GM23338 (cell line): Measurements from ENCODE around the gene PRDM1. TPM values are rescaled to one million over a fixed set of nuclear protein-coding genes. Genes with fewer than 3 reads are reported as not detected.

ENCODE experiments used
- ATAC-seq: fragments of 200-7000 bp; cut with Tn5 transposase; 3 replicates; pipeline ENCODE4 v1.9.1; 2020
- DNase-seq: peaks from one replicate; pipeline ENCODE4 v3.0.0-alpha.2; 2015; ENCODE audit warnings: low spot score
- H2AFZ ChIP-seq: fragments of 200-600 bp; sonication (generic); 2 replicates; pipeline ENCODE4 v1.8.0; 2016; ENCODE audit warnings: antibody characterized with exemption, mild to moderate bottlenecking, moderate library complexity
- H3F3A ChIP-seq: fragments of 200-600 bp; sonication (generic); replicated peaks from 2 replicates; pipeline ENCODE4 v1.8.0; 2017; ENCODE audit warnings: antibody characterized with exemption, mixed run types, low read depth
- H3K27ac ChIP-seq: fragments of 200-600 bp; sonication (generic); 2 replicates; pipeline ENCODE4 v1.6.1; 2016; ENCODE audit warnings: low read depth
- H3K27me3 ChIP-seq: fragments of 200-600 bp; sonication (generic); 2 replicates; pipeline ENCODE4 v1.8.0; 2016; ENCODE audit warnings: mild to moderate bottlenecking, mixed run types, moderate library complexity; ENCODE audit not compliant: insufficient read depth
- H3K36me3 ChIP-seq: fragments of 200-600 bp; sonication (generic); 2 replicates; pipeline ENCODE4 v1.8.0; 2016; ENCODE audit warnings: mild to moderate bottlenecking; ENCODE audit not compliant: insufficient read depth
- H3K4me1 ChIP-seq: fragments of 200-600 bp; sonication (generic); 2 replicates; pipeline ENCODE4 v1.8.0; 2016; ENCODE audit warnings: mild to moderate bottlenecking, moderate library complexity; ENCODE audit not compliant: insufficient read depth
- H3K4me2 ChIP-seq: fragments of 200-600 bp; sonication (generic); 2 replicates; pipeline ENCODE4 v1.7.1; 2017; ENCODE audit warnings: mixed run types
- H3K4me3 ChIP-seq: fragments of 200-600 bp; sonication (generic); 2 replicates; pipeline ENCODE4 v1.6.1; 2016; ENCODE audit warnings: mixed run types
- H3K79me2 ChIP-seq: fragments of 200-600 bp; sonication (generic); replicated peaks from 2 replicates; pipeline ENCODE4 v1.8.0; 2017; ENCODE audit warnings: mild to moderate bottlenecking; ENCODE audit not compliant: insufficient read depth
- H3K9me2 ChIP-seq: fragments of 200-600 bp; sonication (generic); 2 replicates; pipeline ENCODE4 v1.8.0; 2017; ENCODE audit not compliant: insufficient read depth
- H4K20me1 ChIP-seq: fragments of 200-600 bp; sonication (generic); replicated peaks from 2 replicates; pipeline ENCODE4 v1.8.0; 2017; ENCODE audit warnings: mild to moderate bottlenecking; ENCODE audit not compliant: insufficient read depth
- H3K27ac Mint-ChIP-seq: 2 replicates; pipeline ENCODE4 v1.8.0; 2020; ENCODE audit warnings: inconsistent platforms, mild to moderate bottlenecking, moderate library complexity, mixed read lengths
- H3K27me3 Mint-ChIP-seq: 3 replicates; pipeline ENCODE4 v1.8.0; 2022; ENCODE audit warnings: low read depth, mild to moderate bottlenecking, moderate library complexity, mixed read lengths, inconsistent platforms; ENCODE audit not compliant: insufficient read depth, poor library complexity
- H3K36me3 Mint-ChIP-seq: 3 replicates; pipeline ENCODE4 v1.8.0; 2021; ENCODE audit warnings: low read depth, mild to moderate bottlenecking, inconsistent platforms, moderate library complexity, mixed read lengths
- H3K4me1 Mint-ChIP-seq: 3 replicates; pipeline ENCODE4 v1.8.0; 2020; ENCODE audit warnings: mild to moderate bottlenecking, inconsistent platforms, mixed read lengths
- H3K4me3 Mint-ChIP-seq: 3 replicates; pipeline ENCODE4 v1.8.0; 2021; ENCODE audit warnings: moderate library complexity, mild to moderate bottlenecking, inconsistent platforms, mixed read lengths
- H3K9me3 Mint-ChIP-seq: 3 replicates; pipeline ENCODE4 v1.8.0; 2020; ENCODE audit warnings: moderate library complexity, mild to moderate bottlenecking, inconsistent platforms, mixed read lengths
- CREB1 ChIP-seq: fragments of 250-450 bp; sonication (Bioruptor Pico); IDR thresholded peaks from 2 replicates; pipeline ENCODE4 v1.5.0; 2020; ENCODE audit warnings: low read depth, mild to moderate bottlenecking, moderate library complexity
- ETS1 ChIP-seq: IDR thresholded peaks from 2 replicates; pipeline ENCODE4 v1.6.1; 2016; ENCODE audit warnings: antibody characterized with exemption
- EZH2 ChIP-seq: fragments of 200-600 bp; sonication (generic); IDR thresholded peaks from one replicate; pipeline ENCODE4 v1.8.0; 2017; ENCODE audit warnings: antibody characterized with exemption, mild to moderate bottlenecking, low read depth; ENCODE audit not compliant: unreplicated experiment
- EZH2phosphoT487 ChIP-seq: fragments of 200-600 bp; sonication (generic); IDR thresholded peaks from one replicate; pipeline ENCODE4 v1.8.1; 2018; ENCODE audit warnings: antibody characterized with exemption; ENCODE audit not compliant: unreplicated experiment
- NANOG ChIP-seq: IDR thresholded peaks from 2 replicates; pipeline ENCODE4 v1.6.1; 2016; ENCODE audit warnings: antibody characterized with exemption, borderline replicate concordance
- POLR2AphosphoS5 ChIP-seq: IDR thresholded peaks from 2 replicates; pipeline ENCODE4 v1.6.1; 2016; ENCODE audit warnings: antibody characterized with exemption, low read depth
- STAT1 ChIP-seq: IDR thresholded peaks from one replicate; pipeline ENCODE4 v1.6.1; 2016; ENCODE audit warnings: antibody characterized with exemption; ENCODE audit not compliant: unreplicated experiment
- polyA plus RNA-seq: library from polyadenylated mRNA; unstranded; fragments of >200 nt; fragmentation: Nextera tagmentation; extraction: Ambion mirVana; gene quantifications from 2 replicates; pipeline ENCODE4 v1.2.1, GENCODE V29; 2016
- total RNA-seq: library from RNA; depleted of rRNA; stranded (reverse); fragments of >200 nt; shearing (Covaris generic); gene quantifications from 2 replicates; pipeline ENCODE4 v1.2.3, GENCODE V29; 2014
- TF ChIP-seq, protein P1 (sequence below), 2 experiments: fragments of 200-600 bp in 1 of 2; sonication (generic) in 1 of 2; conservative IDR thresholded peaks; 2 replicates each; pipeline versions ENCODE4 v1.5.1 to v1.6.1; 2016 to 2017; ENCODE audit warnings: antibody characterized with exemption in 2 of 2, low read depth in 2 of 2, mild to moderate bottlenecking in 2 of 2, moderate library complexity in 1 of 2

Gene PRDM1
- total and polyA plus RNA-seq, 2 experiments from 2014 or later = 0.65 to 0.73 TPM

DNA sequence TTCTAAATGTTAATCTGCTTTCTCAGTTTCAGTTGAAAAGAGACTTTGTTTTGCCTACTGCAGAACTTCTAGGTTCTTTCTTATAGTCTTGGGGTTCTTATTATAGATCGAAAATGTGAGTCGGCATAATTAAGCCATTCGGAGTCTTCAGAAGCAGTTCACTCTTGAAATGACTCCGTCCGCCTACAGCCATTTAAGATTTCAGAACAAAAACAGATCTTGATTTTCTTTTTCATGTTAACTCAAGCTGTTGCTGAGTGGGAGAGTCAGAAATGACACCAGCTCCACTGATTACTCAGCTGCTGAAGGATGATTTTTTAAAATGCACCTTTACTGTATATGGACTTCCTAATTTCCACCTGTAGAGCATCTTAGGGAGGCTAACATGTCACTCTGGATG is 15.9 kb downstream of the PRDM1 start (continued):
- TF ChIP-seq, protein P1, sequence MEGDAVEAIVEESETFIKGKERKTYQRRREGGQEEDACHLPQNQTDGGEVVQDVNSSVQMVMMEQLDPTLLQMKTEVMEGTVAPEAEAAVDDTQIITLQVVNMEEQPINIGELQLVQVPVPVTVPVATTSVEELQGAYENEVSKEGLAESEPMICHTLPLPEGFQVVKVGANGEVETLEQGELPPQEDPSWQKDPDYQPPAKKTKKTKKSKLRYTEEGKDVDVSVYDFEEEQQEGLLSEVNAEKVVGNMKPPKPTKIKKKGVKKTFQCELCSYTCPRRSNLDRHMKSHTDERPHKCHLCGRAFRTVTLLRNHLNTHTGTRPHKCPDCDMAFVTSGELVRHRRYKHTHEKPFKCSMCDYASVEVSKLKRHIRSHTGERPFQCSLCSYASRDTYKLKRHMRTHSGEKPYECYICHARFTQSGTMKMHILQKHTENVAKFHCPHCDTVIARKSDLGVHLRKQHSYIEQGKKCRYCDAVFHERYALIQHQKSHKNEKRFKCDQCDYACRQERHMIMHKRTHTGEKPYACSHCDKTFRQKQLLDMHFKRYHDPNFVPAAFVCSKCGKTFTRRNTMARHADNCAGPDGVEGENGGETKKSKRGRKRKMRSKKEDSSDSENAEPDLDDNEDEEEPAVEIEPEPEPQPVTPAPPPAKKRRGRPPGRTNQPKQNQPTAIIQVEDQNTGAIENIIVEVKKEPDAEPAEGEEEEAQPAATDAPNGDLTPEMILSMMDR (conservative IDR thresholded peaks at IDR 0.05; ENCODE audit: low read depth in 2 of 2) = no peak
- TF ChIP-seq NANOG = no peak

- H3K4me1 Mint-ChIP-seq = peaks cover 26% of the 10 kb centered on the region
These were observed 17.0 kb downstream of the PRDM1 start for GRCh38 chr6:106102967-106103727.

DNA sequence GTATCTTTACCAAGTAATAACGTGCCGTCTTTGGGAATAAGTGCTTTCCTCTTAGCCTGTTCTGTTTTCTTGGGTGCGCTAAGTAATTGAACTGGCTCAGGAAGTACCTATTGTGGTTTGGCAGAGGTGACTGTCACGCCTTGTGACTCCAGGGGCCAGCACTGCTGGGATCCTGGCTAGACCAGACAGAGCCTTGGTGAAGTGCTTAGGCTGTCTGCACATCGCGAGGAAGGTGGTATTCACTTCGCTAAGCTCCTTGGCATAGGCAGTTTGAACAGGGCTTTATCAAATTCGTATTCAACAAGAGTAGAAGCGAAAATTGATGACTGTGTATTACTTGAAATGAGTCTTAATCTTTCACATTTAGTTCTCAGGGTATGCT is 17.6 kb downstream of the PRDM1 start:
- Histone ChIP-seq H3K27ac (no peak overlapping the region), H3K79me2 (no peaks in the 10 kb centered on the region), H3K9me2 (no peaks in the 10 kb centered on the region), H3K4me1 (peaks cover 13% of the 10 kb centered on the region; the same call in 1 of the 2 replicates), H3K4me2 (no peak overlapping the region), H3F3A (no peaks in the 10 kb centered on the region), H2AFZ (no peak overlapping the region), H4K20me1 (no peaks in the 10 kb centered on the region), H3K4me3 (no peak overlapping the region), H3K36me3 (no peaks in the 10 kb centered on the region), H3K27me3 (peaks cover 20% of the 10 kb centered on the region)
- no peak for DNase-seq
- peaks cover 20% of the 10 kb centered on the region for H3K4me1 Mint-ChIP-seq
- TF ChIP-seq STAT1 = no peak
- TF ChIP-seq EZH2 = no peak
- no peaks in the 10 kb centered on the region for H3K36me3 Mint-ChIP-seq
- no peak overlapping the region for H3K4me3 Mint-ChIP-seq
- H3K27me3 Mint-ChIP-seq = peaks cover 12% of the 10 kb centered on the region
- no peak overlapping the region for H3K27ac Mint-ChIP-seq
- ATAC-seq = no peak
- H3K9me3 Mint-ChIP-seq = no peaks in the 10 kb centered on the region

More at GRCh38 chr6:106102967-106103727, 17.0 kb downstream of the PRDM1 start:
- no peaks in the 10 kb centered on the region for H3K9me3 Mint-ChIP-seq
- no peak for TF ChIP-seq POLR2AphosphoS5
- no peak for TF ChIP-seq CREB1 (CRISPR knock-in tag)
- no peak for TF ChIP-seq STAT1
- Histone ChIP-seq H3K27ac (no peak overlapping the region), H3K27me3 (peaks cover 25% of the 10 kb centered on the region), H3K36me3 (no peaks in the 10 kb centered on the region), H3F3A (no peaks in the 10 kb centered on the region), H3K9me2 (no peaks in the 10 kb centered on the region), H3K79me2 (no peaks in the 10 kb centered on the region), H2AFZ (no peak overlapping the region), H3K4me1 (peaks cover 19% of the 10 kb centered on the region), H3K4me3 (no peak overlapping the region), H3K4me2 (no peak overlapping the region), H4K20me1 (no peaks in the 10 kb centered on the region)
- peaks cover 17% of the 10 kb centered on the region for H3K27me3 Mint-ChIP-seq
- no peak overlapping the region for H3K27ac Mint-ChIP-seq
- ATAC-seq = no peak
- no peak overlapping the region for H3K4me3 Mint-ChIP-seq
- H3K36me3 Mint-ChIP-seq = no peaks in the 10 kb centered on the region
- no peak for DNase-seq

DNA sequence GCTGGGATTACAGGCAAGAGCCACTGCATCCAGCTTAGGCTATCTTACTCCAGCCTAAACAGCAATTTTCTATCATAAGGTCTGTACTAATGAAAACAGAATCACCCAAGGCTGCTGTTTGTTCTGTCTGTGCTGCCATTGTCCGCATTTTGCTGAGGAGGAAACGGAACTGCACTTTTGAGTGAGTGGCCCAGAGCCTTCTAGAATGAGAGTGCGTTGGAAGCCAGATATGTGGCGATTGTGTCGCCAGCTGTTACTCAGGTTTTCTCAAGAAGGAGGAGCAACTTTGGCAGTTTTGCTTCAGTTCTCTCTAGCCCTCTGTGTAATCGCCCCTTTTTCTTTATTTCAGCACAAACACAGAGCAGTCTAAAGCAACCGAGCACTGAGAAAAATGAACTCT is 18.3 kb downstream of the PRDM1 start:
- Mint-ChIP-seq H3K4me3 (no peak overlapping the region), H3K27me3 (peaks cover 4% of the 10 kb centered on the region), H3K4me1 (peaks cover 12% of the 10 kb centered on the region), H3K9me3 (no peaks in the 10 kb centered on the region), H3K36me3 (no peaks in the 10 kb centered on the region), H3K27ac (no peak overlapping the region)
- Histone ChIP-seq H3K9me2 (no peaks in the 10 kb centered on the region), H3K4me2 (no peak overlapping the region), H3K79me2 (no peaks in the 10 kb centered on the region), H3F3A (no peaks in the 10 kb centered on the region), H3K27me3 (peaks cover 12% of the 10 kb centered on the region), H3K4me3 (no peak overlapping the region), H2AFZ (no peak overlapping the region), H3K4me1 (peaks cover 5% of the 10 kb centered on the region; the same call in 1 of the 2 replicates), H3K36me3 (no peaks in the 10 kb centered on the region), H3K27ac (no peak overlapping the region), H4K20me1 (no peaks in the 10 kb centered on the region)
- no peak for ATAC-seq
- no peak for DNase-seq
- TF ChIP-seq NANOG (no peak), EZH2phosphoT487 (no peak), POLR2AphosphoS5 (no peak), STAT1 (no peak), CREB1 (CRISPR knock-in tag) (no peak), ETS1 (no peak)
- TF ChIP-seq, protein P1 (conservative IDR thresholded peaks at IDR 0.05; ENCODE audit: low read depth in 2 of 2) = no peak
